Cerebellar cortex (tissue), 1 donor: ENCODE results near the gene MUC12.
"Not testable (repeated sequence)": the region's sequence is repeated elsewhere in the genome, so short reads cannot be mapped to it uniquely, and the experiment has no call there.

Source experiments
- DNase-seq: peaks from one replicate; pipeline ENCODE4 v3.0.0-alpha.2; 2015; ENCODE audit warnings: low spot score

MUC12 gene

GRCh38 chr7:100969066-100969615, at the start of gene MUC12:
TSS of gene MUC12 (plus strand) at chr7:100969565. CDS start at chr7:100969623, 58 bp downstream.
- DNase-seq = no peak

- not testable (repeated sequence) for DNase-seq
These were observed 49.5 kb upstream of the MUC12 start for GRCh38 chr7:100919779-100920437.

GRCh38 chr7:100921039-100921438, 48.3 kb upstream of the MUC12 start:
- DNase-seq = no peak

GRCh38 chr7:100923616-100924015, 45.7 kb upstream of the MUC12 start:
- not testable (repeated sequence) for DNase-seq

- no peak for DNase-seq
These were observed 39.6 kb upstream of the MUC12 start for GRCh38 chr7:100929808-100930174.

- DNase-seq = no peak
These were observed 35.6 kb upstream of the MUC12 start for GRCh38 chr7:100933734-100934133.

- DNase-seq = not testable (repeated sequence)
These were observed 34.0 kb upstream of the MUC12 start for GRCh38 chr7:100935381-100935780.

GRCh38 chr7:100936167-100936566, 33.2 kb upstream of the MUC12 start:
- DNase-seq = not testable (repeated sequence)

- DNase-seq = no peak
These were observed 27.2 kb upstream of the MUC12 start for GRCh38 chr7:100942045-100942774.

- DNase-seq = no peak
These were observed 25.7 kb upstream of the MUC12 start for GRCh38 chr7:100943693-100944092.

- no peak for DNase-seq
These were observed 25.2 kb upstream of the MUC12 start for GRCh38 chr7:100944138-100944537.

- DNase-seq = no peak
These were observed 23.3 kb upstream of the MUC12 start for GRCh38 chr7:100946111-100946510.

- DNase-seq = no peak
These were observed 22.5 kb upstream of the MUC12 start for GRCh38 chr7:100946766-100947365.

- DNase-seq = no peak
These were observed 21.6 kb upstream of the MUC12 start for GRCh38 chr7:100947792-100948191.

GRCh38 chr7:100949227-100949932, 20.0 kb upstream of the MUC12 start, which contains the start of gene MUC3A:
TSS of gene MUC3A (plus strand) at chr7:100949534. CDS start at chr7:100949625, 91 bp downstream.
- DNase-seq = no peak

GRCh38 chr7:100949933-100950443, 19.4 kb upstream of the MUC12 start:
- no peak for DNase-seq

GRCh38 chr7:100951172-100951571, 18.2 kb upstream of the MUC12 start:
- no peak for DNase-seq

GRCh38 chr7:100951888-100952560, 17.3 kb upstream of the MUC12 start:
- DNase-seq = no peak

GRCh38 chr7:100952641-100953040, 16.7 kb upstream of the MUC12 start:
- DNase-seq = no peak

- no peak for DNase-seq
These were observed 11.4 kb upstream of the MUC12 start for GRCh38 chr7:100957832-100958421.

- no peak for DNase-seq
These were observed 9.5 kb upstream of the MUC12 start for GRCh38 chr7:100959894-100960293.
